Measurements from ENCODE around the gene WFIKKN2. TPM values are rescaled to one million over a fixed set of nuclear protein-coding genes. Genes with fewer than 3 reads are reported as not detected.

The WFIKKN2 gene
- total and polyA plus RNA-seq, 2 of the 8 experiments (the other 6 are each of a cell fraction or from before 2014, with no cell fraction given): 0.07 to 0.30 TPM

DNA sequence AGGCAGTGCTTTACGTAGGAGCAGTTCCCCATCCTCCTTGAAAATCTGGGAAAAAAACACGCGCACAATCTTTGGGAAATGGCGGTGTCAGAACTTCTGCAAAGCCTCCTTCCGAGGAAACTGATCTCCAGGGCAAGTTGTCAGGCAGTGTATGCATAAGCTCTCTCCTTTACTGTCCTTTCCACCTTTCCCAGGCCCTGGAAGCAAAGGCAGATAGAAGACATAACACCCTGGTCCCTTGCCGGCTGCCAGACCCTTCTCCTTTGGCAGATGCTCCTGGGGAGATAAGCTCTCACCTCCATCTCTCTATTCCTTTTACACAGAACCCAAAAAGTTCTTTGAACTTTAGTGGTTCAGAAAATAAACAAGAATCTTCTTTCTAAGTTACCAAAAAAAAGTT lies 18.4 kb downstream of the WFIKKN2 start:
- no peak overlapping the region for H3K23ac ChIP-seq (ENCODE audit: insufficient read length)
- H4K91ac ChIP-seq (replicated peaks; ENCODE audit: insufficient read length, low read length): no peak overlapping the region
- no peak overlapping the region for H3K18ac ChIP-seq (ENCODE audit: extremely low read depth, low read length)
- H3K27me3 ChIP-seq (replicated peaks in 1 of 4; ENCODE audit: control insufficient read depth in 3 of 4, extremely low read depth in 1 of 4, insufficient read depth in 3 of 4, low read length in 3 of 4): no peaks in the 10 kb centered on the region
- no peaks in the 10 kb centered on the region for H3K79me2 ChIP-seq (ENCODE audit: control insufficient read depth in 1 of 2, insufficient read depth in 2 of 2, low read length in 2 of 2)
- H3K36me3 ChIP-seq (ENCODE audit: control insufficient read depth in 2 of 4, insufficient read depth in 4 of 4, low read length in 3 of 4): no peaks in the 10 kb centered on the region
- H3K23me2 ChIP-seq (ENCODE audit: low read depth, low read length): no peaks in the 10 kb centered on the region; the same call in 1 of the 2 replicates
- no peak overlapping the region for H3K14ac ChIP-seq (ENCODE audit: insufficient read length)
- no peak overlapping the region for H2BK5ac ChIP-seq (ENCODE audit: low read depth, low read length)
- 90% methylated on average over 6 of the region's 6 CpGs; no CpG with 5 or more reads in 1 of the 2 experiments for WGBS, 2 experiments (ENCODE audit: extremely low coverage in 1 of 2, insufficient coverage in 1 of 2, insufficient read length in 1 of 2, insufficient replicate concordance in 2 of 2, low coverage in 1 of 2, low lambda C conversion rate in 2 of 2, missing lambda C conversion rate in 1 of 2)
- CTCF ChIA-PET (ENCODE audit: partially characterized antibody): interaction anchor here (0.9 to 31.7 kb wide), 14 partner anchors 7 to 111 kb away, joined by 3 to 735 read pairs (median 11); partner anchors contain the start of gene TOB1
- no peak overlapping the region for H2BK12ac ChIP-seq (ENCODE audit: low read depth, low read length)
- no peak overlapping the region for H2AFZ ChIP-seq (ENCODE audit: low read length)
- no peak overlapping the region for H4K5ac ChIP-seq (ENCODE audit: insufficient read length, low read depth, low read length)
- H4K8ac ChIP-seq (ENCODE audit: extremely low read depth, insufficient read depth, low read length): no peak overlapping the region
- H3K9ac ChIP-seq (replicated peaks in 1 of 4; ENCODE audit: extremely low read depth in 1 of 4, low read depth in 3 of 4, low read length in 3 of 4): no peak overlapping the region
- H3K4me2 ChIP-seq (ENCODE audit: insufficient read depth in 1 of 2, low read depth in 2 of 2, low read length in 2 of 2): no peak overlapping the region
- no peak overlapping the region for H2BK15ac ChIP-seq (ENCODE audit: low read length)
- H2BK20ac ChIP-seq (ENCODE audit: low read length): no peak overlapping the region
- POLR2A ChIA-PET (ENCODE audit: partially characterized antibody): interaction anchor here (0.6 to 4.1 kb wide), 6 partner anchors 8 to 98 kb away, joined by 3 to 52 read pairs (median 4); partner anchors contain the start of gene TOB1
- no peak overlapping the region for H3K56ac ChIP-seq (replicated peaks; ENCODE audit: insufficient read length, low read depth, low read length)
- no peak overlapping the region for H2BK120ac ChIP-seq (replicated peaks; ENCODE audit: low read depth, low read length)
- DNase-seq (ENCODE audit: low read depth in 1 of 2, low spot score in 2 of 2): peak in 1 of 2 experiments; percentile 11
- H3K27ac ChIP-seq (ENCODE audit: low read depth, low read length): no peak overlapping the region
- no peaks in the 10 kb centered on the region for H3K9me3 ChIP-seq (ENCODE audit: insufficient read depth in 2 of 2, low read depth in 1 of 2, low read length in 1 of 2)
- no peak overlapping the region for H2AK5ac ChIP-seq (ENCODE audit: low read depth, low read length)
- no peaks in the 10 kb centered on the region for H4K20me1 ChIP-seq (replicated peaks in 1 of 2; ENCODE audit: control insufficient read depth in 1 of 2, insufficient read depth in 2 of 2, low read length in 2 of 2)
- H3K4ac ChIP-seq (replicated peaks; ENCODE audit: insufficient read length, low read depth, low read length): no peak overlapping the region
- no peaks in the 10 kb centered on the region for H3K79me1 ChIP-seq (ENCODE audit: low read depth, low read length)
- peaks cover 0 to 4% (median 0%) of the 10 kb centered on the region in 4 experiments; a peak in 1 of 7 replicates for H3K4me1 ChIP-seq (replicated peaks in 1 of 4; ENCODE audit: control insufficient read depth in 3 of 4, insufficient read depth in 4 of 4, low read length in 3 of 4)
- no peak for FAIRE-seq
- H3K4me3 ChIP-seq (ENCODE audit: extremely low read depth in 1 of 4, insufficient read depth in 2 of 4, low read depth in 3 of 4, low read length in 4 of 4): no peak overlapping the region
- TF ChIP-seq EP300 (IDR thresholded peaks at IDR 0.05; ENCODE audit: borderline replicate concordance in 1 of 2, low read depth in 2 of 2, low read length in 2 of 2) (no peak), JUN (IDR thresholded peaks at IDR 0.05; ENCODE audit: low read depth, low read length) (no peak), POLR2A (IDR thresholded peaks at IDR 0.05; ENCODE audit: control extremely low read depth in 1 of 2, low read depth in 2 of 2, low read length in 2 of 2) (no peak), HDAC2 (IDR thresholded peaks at IDR 0.05; ENCODE audit: borderline replicate concordance in 1 of 2, low read depth in 2 of 2, low read length in 2 of 2) (no peak), POU5F1 (IDR thresholded peaks at IDR 0.05; ENCODE audit: low read depth, low read length) (no peak), YY1 (IDR thresholded peaks at IDR 0.05; ENCODE audit: low read depth, low read length) (no peak), JUND (IDR thresholded peaks at IDR 0.05; ENCODE audit: low read length) (no peak), TCF12 (IDR thresholded peaks at IDR 0.05; ENCODE audit: low read depth, low read length) (no peak), FOSL1 (IDR thresholded peaks at IDR 0.05; ENCODE audit: insufficient read depth, low read depth, low read length) (no peak), ZNF274 (IDR thresholded peaks at IDR 0.05; ENCODE audit: borderline replicate concordance, extremely low read depth, low read length) (no peak), CREB1 (IDR thresholded peaks at IDR 0.05) (no peak)
- TF ChIP-seq, protein P1, sequence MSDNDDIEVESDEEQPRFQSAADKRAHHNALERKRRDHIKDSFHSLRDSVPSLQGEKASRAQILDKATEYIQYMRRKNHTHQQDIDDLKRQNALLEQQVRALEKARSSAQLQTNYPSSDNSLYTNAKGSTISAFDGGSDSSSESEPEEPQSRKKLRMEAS (IDR thresholded peaks at IDR 0.05): no peak
- TF ChIP-seq, protein P2, sequence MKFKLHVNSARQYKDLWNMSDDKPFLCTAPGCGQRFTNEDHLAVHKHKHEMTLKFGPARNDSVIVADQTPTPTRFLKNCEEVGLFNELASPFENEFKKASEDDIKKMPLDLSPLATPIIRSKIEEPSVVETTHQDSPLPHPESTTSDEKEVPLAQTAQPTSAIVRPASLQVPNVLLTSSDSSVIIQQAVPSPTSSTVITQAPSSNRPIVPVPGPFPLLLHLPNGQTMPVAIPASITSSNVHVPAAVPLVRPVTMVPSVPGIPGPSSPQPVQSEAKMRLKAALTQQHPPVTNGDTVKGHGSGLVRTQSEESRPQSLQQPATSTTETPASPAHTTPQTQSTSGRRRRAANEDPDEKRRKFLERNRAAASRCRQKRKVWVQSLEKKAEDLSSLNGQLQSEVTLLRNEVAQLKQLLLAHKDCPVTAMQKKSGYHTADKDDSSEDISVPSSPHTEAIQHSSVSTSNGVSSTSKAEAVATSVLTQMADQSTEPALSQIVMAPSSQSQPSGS (IDR thresholded peaks at IDR 0.05; ENCODE audit: low read length): no peak

Measured in H1 (cell line).